Common myeloid progenitor, CD34-positive (primary cell): ENCODE measurements around the gene SGSM1.

ENCODE experiments used
- CTCF ChIA-PET: fragments of 350-600 bp; sonication (Branson Sonifier 250); formaldehyde crosslinking; loops from one replicate; lab custom pipeline; 2021; ENCODE audit warnings: antibody characterized with exemption; lab: Charles Lee
- POLR2A ChIA-PET: fragments of 350-600 bp; sonication (Branson Sonifier 250); formaldehyde crosslinking; loops from one replicate; lab custom pipeline; 2021; ENCODE audit warnings: antibody characterized with exemption; lab: Charles Lee
- DNase-seq, 3 donors: peaks; one replicate each; pipeline versions ENCODE4 v3.0.0 to v3.0.0-alpha.2; 2013
- H3K27ac ChIP-seq, 2 experiments: 1 replicate in 1 of 2; 2 replicates in 1 of 2; pipeline ENCODE4 v1.7.0; 2013; ENCODE audit warnings: inconsistent platforms in 2 of 2, low read length in 2 of 2, mild to moderate bottlenecking in 2 of 2, low read depth in 1 of 2, moderate library complexity in 1 of 2; ENCODE audit not compliant: severe bottlenecking in 2 of 2, insufficient read depth in 1 of 2, poor library complexity in 1 of 2
- H3K27me3 ChIP-seq, 5 experiments: replicated peaks in 2 of 5; 1 replicate in 3 of 5; 2 replicates in 2 of 5; pipeline versions ENCODE4 v1.6.1 to v1.7.0; 2013; ENCODE audit warnings: low read length in 4 of 5, mild to moderate bottlenecking in 2 of 5, moderate library complexity in 2 of 5, inconsistent platforms in 1 of 5; ENCODE audit not compliant: insufficient read depth in 5 of 5, control insufficient read depth in 4 of 5
- H3K36me3 ChIP-seq, 4 experiments: 1 replicate in 2 of 4; 2 replicates in 2 of 4; pipeline versions ENCODE4 v1.6.1 to v1.7.0; 2013; ENCODE audit warnings: low read length in 3 of 4, control low read depth in 1 of 4, mild to moderate bottlenecking in 1 of 4; ENCODE audit not compliant: control insufficient read depth in 4 of 4, insufficient read depth in 4 of 4
- H3K4me1 ChIP-seq, 4 experiments: 1 replicate in 3 of 4; 2 replicates in 1 of 4; pipeline versions ENCODE4 v1.6.1 to v1.7.1; 2013; ENCODE audit warnings: low read length in 3 of 4, mild to moderate bottlenecking in 3 of 4, control low read depth in 1 of 4, inconsistent platforms in 1 of 4, moderate library complexity in 1 of 4; ENCODE audit not compliant: control insufficient read depth in 4 of 4, insufficient read depth in 4 of 4; ENCODE audit errors: control extremely low read depth in 1 of 4
- H3K4me3 ChIP-seq, 7 experiments: 1 replicate in 4 of 7; 2 replicates in 3 of 7; pipeline versions ENCODE4 v1.5.1 to v1.7.0; 2013; ENCODE audit warnings: mild to moderate bottlenecking in 7 of 7, low read length in 6 of 7, moderate library complexity in 6 of 7, inconsistent platforms in 2 of 7, low read depth in 2 of 7, control low read depth in 1 of 7; ENCODE audit not compliant: insufficient read depth in 4 of 7, control insufficient read depth in 1 of 7; ENCODE audit errors: extremely low read depth in 1 of 7
- H3K9me3 ChIP-seq, 5 experiments: 1 replicate in 4 of 5; 2 replicates in 1 of 5; pipeline versions ENCODE4 v1.6.1 to v1.7.1; 2013; ENCODE audit warnings: low read length in 4 of 5, mild to moderate bottlenecking in 2 of 5, inconsistent platforms in 1 of 5, low read depth in 1 of 5, moderate library complexity in 1 of 5; ENCODE audit not compliant: control insufficient read depth in 4 of 5, insufficient read depth in 2 of 5; ENCODE audit errors: control extremely low read depth in 1 of 5
- WGBS: methylation state at CpG from one replicate; pipeline ENCODE4 v1.1.5; 2013; ENCODE audit not compliant: insufficient coverage; 5-methylcytosine and 5-hydroxymethylcytosine counted together

Gene SGSM1

DNA sequence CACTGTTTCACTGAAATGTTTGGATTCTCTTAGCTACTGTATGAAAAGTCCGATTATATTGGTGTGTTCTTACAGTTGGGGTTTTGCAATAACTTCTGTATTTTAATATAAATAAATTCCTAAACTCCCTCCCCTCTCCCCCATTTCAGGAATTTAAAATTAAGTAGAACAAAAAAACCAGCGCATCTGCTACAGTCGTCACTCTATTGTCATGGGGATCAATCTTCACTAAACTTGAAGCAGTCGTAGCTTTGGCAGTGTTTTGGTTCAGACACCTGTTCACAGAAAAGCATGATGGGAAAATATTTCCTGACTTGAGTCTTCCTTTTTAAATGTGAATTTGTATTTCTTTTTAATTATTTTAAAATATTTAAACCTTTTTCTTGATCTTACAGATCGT lies 40.8 kb upstream of the SGSM1 start:
- DNase-seq = no peak
- H3K27me3 ChIP-seq = peaks cover 0 to 7% (median 2%) of the 10 kb centered on the region in 5 experiments
- H3K9me3 ChIP-seq = no peaks in the 10 kb centered on the region
- no peaks in the 10 kb centered on the region for H3K36me3 ChIP-seq
- peaks cover 0 to 6% (median under 1%) of the 10 kb centered on the region in 4 experiments for H3K4me1 ChIP-seq
- ChIA-PET POLR2A (no interaction called here), CTCF (no interaction called here)
- H3K27ac ChIP-seq = no peak overlapping the region
- H3K4me3 ChIP-seq = no peak overlapping the region
- WGBS = 88% methylated on average over 2 of the region's 5 CpGs

DNA sequence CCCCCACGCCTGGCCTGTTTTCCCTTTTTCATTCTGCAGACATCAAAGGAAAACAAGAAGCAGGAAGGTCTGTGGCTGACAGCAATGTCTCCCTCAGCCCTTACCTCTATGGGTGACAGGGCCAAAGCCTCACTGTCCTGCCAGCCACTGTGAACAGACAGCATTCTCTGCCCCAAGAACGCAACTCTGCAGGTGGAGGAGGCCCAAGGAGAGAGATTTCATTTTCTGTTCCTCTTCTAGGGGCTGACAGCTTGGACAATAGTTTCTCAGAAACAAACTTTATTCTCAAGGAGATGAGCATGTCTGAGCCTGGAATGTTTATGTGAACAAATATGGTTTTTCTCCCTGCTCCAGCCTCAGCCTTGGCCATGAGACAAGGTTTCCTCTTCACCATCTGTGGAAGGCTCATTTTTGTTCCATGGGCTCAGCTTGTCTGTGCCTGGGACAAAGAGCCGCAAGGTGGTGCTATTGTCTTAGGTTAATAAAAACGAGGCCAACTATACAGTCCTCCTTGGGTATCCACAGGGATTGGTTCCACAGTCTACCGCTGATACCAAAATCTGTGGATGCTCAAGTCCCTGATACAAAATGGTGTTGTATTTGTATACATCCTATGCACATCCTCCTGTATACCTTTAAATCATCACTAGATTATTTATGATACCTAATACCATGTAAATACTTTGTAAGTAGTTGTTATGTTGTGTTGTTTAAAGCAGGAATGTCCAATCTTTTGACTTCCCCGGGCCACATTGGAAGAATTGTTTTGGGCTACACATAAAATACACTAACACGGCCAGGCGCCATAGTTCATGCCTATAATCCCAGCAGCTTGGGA lies 37.3 kb upstream of the SGSM1 start:
- H3K9me3 ChIP-seq = no peaks in the 10 kb centered on the region
- peaks cover 0 to 3% (median 1%) of the 10 kb centered on the region in 5 experiments for H3K27me3 ChIP-seq
- H3K27ac ChIP-seq = no peak overlapping the region
- peak; percentile 34 to 73 (median 55) for DNase-seq
- WGBS = 68% methylated on average over 6 of the region's 8 CpGs
- ChIA-PET POLR2A (no interaction called here), CTCF (interaction anchor here (0.8 to 7.1 kb wide), 15 partner anchors 8 to 288 kb away, joined by 3 to 61 read pairs (median 6); no protein-coding TSS in a partner anchor)
- H3K4me1 ChIP-seq = peaks cover 0 to 2% (median under 1%) of the 10 kb centered on the region in 4 experiments
- H3K36me3 ChIP-seq = no peaks in the 10 kb centered on the region
- H3K4me3 ChIP-seq = no peak overlapping the region

- CTCF ChIA-PET = interaction anchor here (0.9 to 7.1 kb wide), 5 partner anchors 12 to 89 kb away, joined by 3 to 61 read pairs (median 4); no protein-coding TSS in a partner anchor
- H3K36me3 ChIP-seq = no peaks in the 10 kb centered on the region
- H3K9me3 ChIP-seq = no peaks in the 10 kb centered on the region
- POLR2A ChIA-PET = no interaction called here
- H3K27ac ChIP-seq = no peak overlapping the region
- H3K4me1 ChIP-seq = peaks cover 0 to 6% (median 2%) of the 10 kb centered on the region in 4 experiments
- no peak overlapping the region for H3K4me3 ChIP-seq
- 78% methylated on average over 6 of the region's 7 CpGs for WGBS
- DNase-seq = no peak
- peaks cover 0 to 2% (median 0%) of the 10 kb centered on the region in 5 experiments for H3K27me3 ChIP-seq
Observed at GRCh38 chr22:24772493-24773220, 33.4 kb upstream of the SGSM1 start.

GRCh38 chr22:24775769-24776492 lies 30.1 kb upstream of the SGSM1 start:
- 80% methylated on average over 9 of the region's 11 CpGs for WGBS
- ChIA-PET CTCF (no interaction called here), POLR2A (no interaction called here)
- no peak for DNase-seq
- no peaks in the 10 kb centered on the region for H3K9me3 ChIP-seq
- H3K27me3 ChIP-seq = peaks cover 0 to 5% (median 0%) of the 10 kb centered on the region in 5 experiments
- H3K4me3 ChIP-seq = no peak overlapping the region
- no peaks in the 10 kb centered on the region for H3K36me3 ChIP-seq
- H3K4me1 ChIP-seq = peaks cover 0 to 6% (median 2%) of the 10 kb centered on the region in 4 experiments
- H3K27ac ChIP-seq = no peak overlapping the region

- H3K36me3 ChIP-seq = no peaks in the 10 kb centered on the region
- peaks cover 0 to 6% (median 2%) of the 10 kb centered on the region in 4 experiments for H3K4me1 ChIP-seq
- no peaks in the 10 kb centered on the region for H3K9me3 ChIP-seq
- H3K27ac ChIP-seq = no peak overlapping the region
- CTCF ChIA-PET = no interaction called here
- 29% methylated on average over 4 of the region's 5 CpGs for WGBS
- peaks cover 0 to 5% (median 0%) of the 10 kb centered on the region in 5 experiments for H3K27me3 ChIP-seq
- POLR2A ChIA-PET = no interaction called here
- DNase-seq = no peak
- no peak overlapping the region for H3K4me3 ChIP-seq
Observed at GRCh38 chr22:24776525-24776924, 29.5 kb upstream of the SGSM1 start.

DNA sequence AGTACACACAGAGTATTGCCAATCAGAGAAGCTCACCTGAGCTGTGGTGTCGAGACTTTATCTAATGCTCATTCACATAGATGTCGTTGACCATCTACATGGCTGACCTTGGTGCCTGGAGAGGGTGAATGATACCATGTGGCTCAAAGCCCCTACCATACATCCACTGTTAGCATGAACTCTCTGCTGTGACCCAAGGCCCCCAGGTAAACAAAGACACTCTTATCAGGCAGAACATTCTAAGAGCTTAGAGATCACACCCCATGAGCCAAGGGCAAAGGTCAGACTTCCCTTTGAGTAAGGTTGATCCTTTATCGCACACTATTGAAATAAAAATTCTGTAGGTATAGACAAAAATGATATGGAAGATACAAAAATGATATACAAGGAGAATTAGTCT lies 16.5 kb upstream of the SGSM1 start:
- Histone ChIP-seq H3K27ac (no peak overlapping the region), H3K4me1 (no peaks in the 10 kb centered on the region), H3K27me3 (peaks cover 0 to 2% (median 0%) of the 10 kb centered on the region in 5 experiments), H3K36me3 (no peaks in the 10 kb centered on the region), H3K9me3 (no peaks in the 10 kb centered on the region), H3K4me3 (no peak overlapping the region)
- ChIA-PET CTCF (interaction anchor here (1.0 to 2.1 kb wide), 3 partner anchors 9 to 30 kb away, joined by 4 to 6 read pairs (median 5); no protein-coding TSS in a partner anchor), POLR2A (no interaction called here)
- DNase-seq = no peak
- 100% methylated on average over 1 of the region's 3 CpGs for WGBS
